ENCODE measurements around the gene MEG3. TPM values are rescaled to one million over a fixed set of nuclear protein-coding genes. Genes with fewer than 3 reads are reported as not detected.

MEG3 gene
- total RNA-seq, 1 experiment from 2014 or later, result 338 TPM

GRCh38 chr14:100904307-100905087, 78.6 kb downstream of the MEG3 start (continued):
- no peak for TF ChIP-seq ZNF281 (CRISPR knock-in tag; IDR thresholded peaks at IDR 0.05)
- TF ChIP-seq ZNF263 (CRISPR knock-in tag; IDR thresholded peaks at IDR 0.05; ENCODE audit: low read depth), result no peak
- no peak for TF ChIP-seq STAT6 (CRISPR knock-in tag; conservative IDR thresholded peaks at IDR 0.05; ENCODE audit: low read depth)
- TF ChIP-seq ZNF138 (CRISPR knock-in tag; conservative IDR thresholded peaks at IDR 0.05), result no peak
- TF ChIP-seq FOXP1 (CRISPR knock-in tag; IDR thresholded peaks at IDR 0.05; ENCODE audit: borderline replicate concordance), result no peak
- TF ChIP-seq CREM (CRISPR knock-in tag; IDR thresholded peaks at IDR 0.05), result no peak
- TF ChIP-seq PRRX2 (CRISPR knock-in tag; IDR thresholded peaks at IDR 0.05), result no peak
- no peak for TF ChIP-seq ZNF671 (CRISPR knock-in tag; IDR thresholded peaks at IDR 0.05)
- no peak for TF ChIP-seq JAZF1 (CRISPR knock-in tag; IDR thresholded peaks at IDR 0.05)
- TF ChIP-seq USF2 (CRISPR knock-in tag; IDR thresholded peaks at IDR 0.05), result no peak
- TF ChIP-seq TEAD4 (CRISPR knock-in tag; IDR thresholded peaks at IDR 0.05), result no peak
- no peak for TF ChIP-seq ZSCAN18 (CRISPR knock-in tag; IDR thresholded peaks at IDR 0.05)
- TF ChIP-seq RELA (CRISPR knock-in tag; IDR thresholded peaks at IDR 0.05; ENCODE audit: borderline replicate concordance), result no peak
- no peak for TF ChIP-seq NR3C1 (CRISPR knock-in tag; conservative IDR thresholded peaks at IDR 0.05; ENCODE audit: low read depth)

GRCh38 chr14:100905166-100905565, 79.2 kb downstream of the MEG3 start:
- DNase-seq (ENCODE audit: low spot score), result no peak
- Mint-ChIP-seq H3K27ac (no peak overlapping the region), H3K4me1 (peaks cover 31% of the 10 kb centered on the region), H3K9me3 (0 out of 2 replicates have a peak, but pooled peaks cover 7% of the 10 kb centered on the region), H3K27me3 (ENCODE audit: low read depth) (peaks cover 51% of the 10 kb centered on the region), H3K4me3 (peak overlapping the region; percentile 76), H3K36me3 (peaks cover 39% of the 10 kb centered on the region)
- CTCF ChIA-PET, result interaction anchor here (0.7 to 1.7 kb wide), 9 partner anchors 50 to 724 kb away, joined by 3 to 7 read pairs (median 4); no protein-coding TSS in a partner anchor
- POLR2A ChIA-PET, result interaction anchor here (1.0 kb wide), 1 partner anchor 91 kb away, joined by 3 read pairs; no protein-coding TSS in a partner anchor
- no peak for ATAC-seq
- no peak for TF ChIP-seq NFE2L1 (CRISPR knock-in tag; IDR thresholded peaks at IDR 0.05)
- no peak for TF ChIP-seq NFYB (CRISPR knock-in tag; conservative IDR thresholded peaks at IDR 0.05; ENCODE audit: low read depth)
- TF ChIP-seq AFF4 (CRISPR knock-in tag; IDR thresholded peaks at IDR 0.05; ENCODE audit: borderline replicate concordance), result no peak
- no peak for TF ChIP-seq RELA (CRISPR knock-in tag; IDR thresholded peaks at IDR 0.05; ENCODE audit: borderline replicate concordance)
- TF ChIP-seq STAT6 (CRISPR knock-in tag; conservative IDR thresholded peaks at IDR 0.05; ENCODE audit: low read depth), result no peak
- no peak for TF ChIP-seq E2F1 (CRISPR knock-in tag; IDR thresholded peaks at IDR 0.05)
- TF ChIP-seq ZNF317 (CRISPR knock-in tag; IDR thresholded peaks at IDR 0.05; ENCODE audit: borderline replicate concordance, low read depth), result no peak
